ENCODE measurements around the gene CCNL2.

DNA sequence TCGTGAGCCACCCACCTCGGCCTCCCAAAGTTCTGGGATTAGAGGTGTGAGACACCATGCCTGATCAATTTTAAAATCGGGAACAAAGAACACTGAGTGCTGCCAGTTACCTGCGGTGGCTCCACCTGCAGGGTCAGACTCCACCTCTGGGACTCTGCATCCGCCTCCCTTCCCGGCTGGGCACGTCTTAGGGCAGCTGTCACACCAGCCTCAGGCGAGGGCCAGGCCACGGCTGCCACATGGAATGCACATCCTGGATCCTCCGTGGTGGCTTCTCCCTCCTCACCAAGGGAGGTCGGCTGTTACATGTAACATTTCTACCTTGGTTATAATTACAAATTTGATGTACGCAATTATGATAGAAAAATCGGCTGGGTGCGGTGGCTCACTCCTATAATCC is 34.9 kb downstream of the CCNL2 start:
- TF ChIP-seq POLR2A (IDR thresholded peaks at IDR 0.05): no peak
- TF ChIP-seq, protein P1, sequence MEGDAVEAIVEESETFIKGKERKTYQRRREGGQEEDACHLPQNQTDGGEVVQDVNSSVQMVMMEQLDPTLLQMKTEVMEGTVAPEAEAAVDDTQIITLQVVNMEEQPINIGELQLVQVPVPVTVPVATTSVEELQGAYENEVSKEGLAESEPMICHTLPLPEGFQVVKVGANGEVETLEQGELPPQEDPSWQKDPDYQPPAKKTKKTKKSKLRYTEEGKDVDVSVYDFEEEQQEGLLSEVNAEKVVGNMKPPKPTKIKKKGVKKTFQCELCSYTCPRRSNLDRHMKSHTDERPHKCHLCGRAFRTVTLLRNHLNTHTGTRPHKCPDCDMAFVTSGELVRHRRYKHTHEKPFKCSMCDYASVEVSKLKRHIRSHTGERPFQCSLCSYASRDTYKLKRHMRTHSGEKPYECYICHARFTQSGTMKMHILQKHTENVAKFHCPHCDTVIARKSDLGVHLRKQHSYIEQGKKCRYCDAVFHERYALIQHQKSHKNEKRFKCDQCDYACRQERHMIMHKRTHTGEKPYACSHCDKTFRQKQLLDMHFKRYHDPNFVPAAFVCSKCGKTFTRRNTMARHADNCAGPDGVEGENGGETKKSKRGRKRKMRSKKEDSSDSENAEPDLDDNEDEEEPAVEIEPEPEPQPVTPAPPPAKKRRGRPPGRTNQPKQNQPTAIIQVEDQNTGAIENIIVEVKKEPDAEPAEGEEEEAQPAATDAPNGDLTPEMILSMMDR (IDR thresholded peaks at IDR 0.05): no peak
- no peak for TF ChIP-seq EP300 (IDR thresholded peaks at IDR 0.05)

All from ovary (tissue), 3 donors.